C4-2B (cell line): ENCODE results near the gene UTF1.

Experiments
- H3K27ac ChIP-seq: fragments of 450-650 bp; 2 replicates; pipeline ENCODE4 v1.5.1; 2017
- ZFX ChIP-seq: fragments of 450-650 bp; IDR thresholded peaks from 2 replicates; pipeline ENCODE4 v1.6.1; 2017
- TF ChIP-seq, protein P1 (sequence below): fragments of 450-650 bp; conservative IDR thresholded peaks from 2 replicates; pipeline ENCODE4 v1.5.1; 2017; ENCODE audit warnings: mild to moderate bottlenecking

The UTF1 gene

GRCh38 chr10:133211959-133212852 lies 17.8 kb upstream of the UTF1 start:
- H3K27ac ChIP-seq, result no peak overlapping the region

DNA sequence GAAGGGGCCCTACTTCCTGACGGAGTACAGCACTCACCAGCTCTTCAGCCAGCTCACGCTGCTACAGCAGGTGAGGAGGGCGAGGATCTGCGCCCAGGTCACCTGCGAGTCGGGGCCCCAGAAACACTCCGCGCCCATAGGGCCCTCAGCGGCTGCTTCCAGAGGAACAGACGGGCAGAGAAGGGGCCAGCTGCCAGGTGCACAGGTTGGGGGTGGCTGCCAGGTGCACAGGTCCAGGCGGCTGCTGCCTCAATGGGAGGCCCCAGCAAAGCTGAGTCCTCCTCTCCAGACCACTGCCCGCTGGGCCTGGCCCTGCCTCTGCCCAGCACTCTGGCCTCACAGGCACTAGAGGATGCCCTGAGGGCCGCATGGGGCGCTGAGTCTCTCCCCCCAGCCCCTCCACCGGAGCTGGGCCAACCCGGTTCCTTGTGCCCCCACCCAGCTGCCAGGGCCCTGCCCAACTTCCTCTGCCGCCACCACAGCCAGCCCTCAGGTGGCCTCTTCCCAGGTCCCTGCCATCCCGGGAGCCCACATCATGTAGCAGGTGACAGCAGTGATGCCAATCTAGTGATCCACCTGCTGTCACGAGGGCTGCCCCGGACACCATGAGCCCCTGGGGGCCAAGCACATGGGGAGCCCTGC lies 17.0 kb upstream of the UTF1 start:
- H3K27ac ChIP-seq, result no peak overlapping the region
- TF ChIP-seq, protein P1, sequence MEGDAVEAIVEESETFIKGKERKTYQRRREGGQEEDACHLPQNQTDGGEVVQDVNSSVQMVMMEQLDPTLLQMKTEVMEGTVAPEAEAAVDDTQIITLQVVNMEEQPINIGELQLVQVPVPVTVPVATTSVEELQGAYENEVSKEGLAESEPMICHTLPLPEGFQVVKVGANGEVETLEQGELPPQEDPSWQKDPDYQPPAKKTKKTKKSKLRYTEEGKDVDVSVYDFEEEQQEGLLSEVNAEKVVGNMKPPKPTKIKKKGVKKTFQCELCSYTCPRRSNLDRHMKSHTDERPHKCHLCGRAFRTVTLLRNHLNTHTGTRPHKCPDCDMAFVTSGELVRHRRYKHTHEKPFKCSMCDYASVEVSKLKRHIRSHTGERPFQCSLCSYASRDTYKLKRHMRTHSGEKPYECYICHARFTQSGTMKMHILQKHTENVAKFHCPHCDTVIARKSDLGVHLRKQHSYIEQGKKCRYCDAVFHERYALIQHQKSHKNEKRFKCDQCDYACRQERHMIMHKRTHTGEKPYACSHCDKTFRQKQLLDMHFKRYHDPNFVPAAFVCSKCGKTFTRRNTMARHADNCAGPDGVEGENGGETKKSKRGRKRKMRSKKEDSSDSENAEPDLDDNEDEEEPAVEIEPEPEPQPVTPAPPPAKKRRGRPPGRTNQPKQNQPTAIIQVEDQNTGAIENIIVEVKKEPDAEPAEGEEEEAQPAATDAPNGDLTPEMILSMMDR, result no peak
- no peak for TF ChIP-seq ZFX

More at GRCh38 chr10:133211959-133212852, 17.8 kb upstream of the UTF1 start:
- TF ChIP-seq, protein P1, result no peak
- TF ChIP-seq ZFX, result no peak

DNA sequence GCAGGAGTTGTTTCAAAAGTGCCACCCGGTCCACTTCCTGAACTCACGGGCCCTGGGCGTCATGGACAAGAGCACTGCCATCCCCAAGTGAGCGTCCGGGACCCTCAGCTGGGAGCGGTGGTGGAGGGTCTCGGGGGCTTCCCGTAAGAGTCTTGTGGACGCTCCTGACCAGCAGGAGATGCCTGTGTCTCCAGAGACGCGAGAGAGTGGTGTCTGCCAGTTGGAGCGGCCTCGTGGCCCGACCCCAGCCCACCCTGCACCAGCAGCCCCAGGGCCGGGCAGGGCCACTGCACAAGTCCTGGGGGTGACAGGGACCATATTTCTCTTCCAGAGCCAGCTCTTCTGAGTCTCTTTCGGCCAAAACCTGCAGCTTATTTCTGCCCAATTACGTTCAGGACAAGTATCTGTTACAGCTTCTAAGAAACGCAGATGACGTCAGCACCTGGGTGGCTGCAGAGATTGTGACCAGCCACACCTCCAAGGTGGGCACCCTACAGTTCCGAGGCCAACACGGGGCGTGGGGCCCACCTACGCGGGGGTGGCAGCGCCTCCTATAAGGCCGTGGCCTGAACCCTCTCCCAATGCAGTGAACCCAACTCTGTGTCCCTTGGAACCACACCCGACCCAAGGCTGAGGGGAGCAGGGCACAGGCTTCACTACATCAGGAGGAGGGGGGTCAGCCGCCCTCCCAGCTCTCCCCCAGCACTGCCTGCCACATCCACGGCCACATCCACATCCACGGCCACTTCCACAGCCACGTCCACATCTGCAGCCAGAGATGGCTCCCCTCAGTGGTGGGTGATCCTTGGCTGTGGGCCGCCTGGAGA lies 16.2 kb upstream of the UTF1 start:
- no peak overlapping the region for H3K27ac ChIP-seq
- no peak for TF ChIP-seq ZFX
- TF ChIP-seq, protein P1, result no peak

- H3K27ac ChIP-seq, result no peak overlapping the region
- TF ChIP-seq, protein P1, result no peak
- no peak for TF ChIP-seq ZFX
These were observed 15.3 kb upstream of the UTF1 start for GRCh38 chr10:133214468-133215410.

GRCh38 chr10:133215586-133215985 lies 14.4 kb upstream of the UTF1 start:
- TF ChIP-seq, protein P1, result no peak
- TF ChIP-seq ZFX, result no peak
- H3K27ac ChIP-seq, result no peak overlapping the region

DNA sequence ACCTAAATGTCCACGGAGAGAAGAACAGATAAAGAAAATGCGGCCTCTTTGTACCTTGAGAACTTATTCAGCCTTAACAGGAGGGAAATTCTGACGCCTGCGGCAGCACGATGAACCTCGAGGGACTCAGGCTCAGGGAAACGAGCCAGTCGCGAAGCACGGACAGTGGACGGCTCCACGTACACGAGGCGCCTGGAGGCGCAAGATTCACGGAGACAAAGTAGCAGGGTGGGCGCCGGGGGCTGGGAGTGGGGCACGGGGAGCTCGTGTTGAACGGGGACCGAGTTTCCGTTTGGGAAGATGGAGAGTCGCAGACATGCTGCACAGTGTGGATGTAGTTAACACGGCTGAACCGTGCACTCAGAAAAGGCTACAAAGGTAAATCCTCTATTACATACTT lies 13.2 kb upstream of the UTF1 start:
- H3K27ac ChIP-seq, result no peak overlapping the region
- TF ChIP-seq, protein P1, result no peak
- no peak for TF ChIP-seq ZFX
